ENCODE measurements around the gene ZNF14.
"Not testable (repeated sequence)": the region's sequence is repeated elsewhere in the genome, so short reads cannot be mapped to it uniquely, and the experiment has no call there.

Gene ZNF14

DNA sequence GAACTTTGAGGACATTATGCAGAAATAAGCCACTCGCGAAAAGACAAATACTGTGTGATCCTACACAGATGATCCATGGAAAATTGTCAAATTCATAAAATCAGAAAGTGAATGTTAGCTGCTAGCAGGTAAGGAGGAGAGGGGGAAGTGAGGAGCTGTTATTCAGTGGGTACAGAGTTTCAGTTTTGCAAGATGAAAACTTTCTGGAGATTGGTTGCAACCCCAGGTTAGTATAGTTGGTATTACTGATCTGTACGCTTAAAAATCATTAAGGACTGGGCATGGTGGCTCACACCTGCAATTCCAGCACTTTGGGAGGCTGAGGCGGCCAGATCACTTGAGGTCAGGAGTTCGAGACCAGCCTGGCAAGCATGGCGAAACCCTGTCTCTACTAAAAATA is 46.3 kb downstream of the ZNF14 start:
- TF ChIP-seq, protein P1, sequence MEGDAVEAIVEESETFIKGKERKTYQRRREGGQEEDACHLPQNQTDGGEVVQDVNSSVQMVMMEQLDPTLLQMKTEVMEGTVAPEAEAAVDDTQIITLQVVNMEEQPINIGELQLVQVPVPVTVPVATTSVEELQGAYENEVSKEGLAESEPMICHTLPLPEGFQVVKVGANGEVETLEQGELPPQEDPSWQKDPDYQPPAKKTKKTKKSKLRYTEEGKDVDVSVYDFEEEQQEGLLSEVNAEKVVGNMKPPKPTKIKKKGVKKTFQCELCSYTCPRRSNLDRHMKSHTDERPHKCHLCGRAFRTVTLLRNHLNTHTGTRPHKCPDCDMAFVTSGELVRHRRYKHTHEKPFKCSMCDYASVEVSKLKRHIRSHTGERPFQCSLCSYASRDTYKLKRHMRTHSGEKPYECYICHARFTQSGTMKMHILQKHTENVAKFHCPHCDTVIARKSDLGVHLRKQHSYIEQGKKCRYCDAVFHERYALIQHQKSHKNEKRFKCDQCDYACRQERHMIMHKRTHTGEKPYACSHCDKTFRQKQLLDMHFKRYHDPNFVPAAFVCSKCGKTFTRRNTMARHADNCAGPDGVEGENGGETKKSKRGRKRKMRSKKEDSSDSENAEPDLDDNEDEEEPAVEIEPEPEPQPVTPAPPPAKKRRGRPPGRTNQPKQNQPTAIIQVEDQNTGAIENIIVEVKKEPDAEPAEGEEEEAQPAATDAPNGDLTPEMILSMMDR (IDR thresholded peaks at IDR 0.05; ENCODE audit: borderline replicate concordance, control extremely low read depth, extremely low read depth, insufficient read depth, missing control alignments) = no peak
- in situ Hi-C loops (cut with MboI; ENCODE audit: low sequenced_read_pairs, unreplicated experiment) = no loop called here
- DNase-seq (ENCODE audit: low spot score) = no peak

DNA sequence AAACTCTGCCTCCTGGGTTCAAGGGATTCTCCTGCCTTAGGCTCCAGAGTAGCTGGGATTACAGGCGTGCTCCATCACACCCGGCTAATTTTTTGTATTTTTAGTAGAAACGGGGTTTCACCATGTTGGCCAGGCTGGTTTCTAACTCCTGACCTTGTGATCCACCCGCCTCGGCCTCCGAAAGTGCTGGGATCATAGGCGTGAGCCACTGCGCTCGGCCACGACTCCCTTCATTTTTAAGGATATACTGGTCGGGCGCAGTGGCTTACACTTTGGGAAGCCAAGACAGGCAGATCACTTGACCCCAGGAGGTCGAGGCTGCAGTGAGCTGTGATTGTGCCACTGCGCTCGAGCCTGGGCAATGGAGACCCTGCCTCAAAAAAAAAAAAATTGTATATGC is 46.8 kb downstream of the ZNF14 start:
- in situ Hi-C loops (cut with MboI; ENCODE audit: low sequenced_read_pairs, unreplicated experiment); DNase-seq (ENCODE audit: low spot score): not testable (repeated sequence)

DNA sequence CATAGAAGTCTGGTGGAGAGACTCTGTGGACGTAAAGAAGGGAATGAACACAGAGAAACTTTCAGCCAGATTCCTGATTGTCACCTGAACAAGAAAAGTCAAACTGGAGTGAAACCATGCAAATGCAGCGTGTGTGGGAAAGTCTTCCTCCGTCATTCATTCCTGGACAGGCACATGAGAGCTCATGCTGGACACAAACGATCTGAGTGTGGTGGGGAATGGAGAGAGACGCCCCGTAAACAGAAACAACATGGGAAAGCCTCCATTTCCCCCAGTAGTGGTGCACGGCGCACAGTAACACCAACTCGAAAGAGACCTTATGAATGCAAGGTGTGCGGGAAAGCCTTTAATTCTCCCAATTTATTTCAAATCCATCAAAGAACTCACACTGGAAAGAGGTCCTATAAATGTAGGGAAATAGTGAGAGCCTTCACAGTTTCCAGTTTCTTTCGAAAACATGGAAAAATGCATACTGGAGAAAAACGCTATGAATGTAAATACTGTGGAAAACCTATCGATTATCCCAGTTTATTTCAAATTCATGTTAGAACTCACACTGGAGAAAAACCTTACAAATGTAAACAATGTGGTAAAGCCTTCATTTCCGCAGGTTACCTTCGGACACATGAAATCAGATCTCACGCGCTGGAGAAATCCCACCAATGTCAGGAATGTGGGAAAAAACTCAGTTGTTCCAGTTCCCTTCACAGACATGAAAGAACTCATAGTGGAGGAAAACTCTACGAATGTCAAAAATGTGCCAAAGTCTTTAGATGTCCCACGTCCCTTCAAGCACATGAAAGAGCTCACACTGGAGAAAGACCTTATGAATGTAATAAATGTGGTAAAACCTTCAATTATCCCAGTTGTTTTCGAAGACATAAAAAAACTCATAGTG is 53.5 kb downstream of the ZNF14 start:
- TF ChIP-seq, protein P1 (IDR thresholded peaks at IDR 0.05; ENCODE audit: borderline replicate concordance, control extremely low read depth, extremely low read depth, insufficient read depth, missing control alignments) = no peak
- in situ Hi-C loops (cut with MboI; ENCODE audit: low sequenced_read_pairs, unreplicated experiment) = no loop called here

DNA sequence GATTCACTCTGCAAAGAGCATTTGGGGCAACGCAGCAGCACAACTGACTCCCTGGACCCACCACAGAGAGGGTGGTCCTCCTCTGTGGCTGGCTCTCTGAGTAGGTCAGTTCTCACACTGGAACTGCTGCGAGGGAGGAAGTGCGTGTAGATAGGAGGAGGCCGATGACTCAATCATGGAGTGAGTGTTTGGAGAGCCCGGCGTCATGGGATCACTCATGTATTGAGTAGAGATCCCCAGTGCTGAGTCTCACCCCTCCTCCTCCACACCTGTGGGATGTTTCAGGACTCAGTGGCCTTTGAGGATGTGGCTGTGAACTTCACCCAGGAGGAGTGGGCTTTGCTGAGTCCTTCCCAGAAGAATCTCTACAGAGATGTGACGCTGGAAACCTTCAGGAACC is 55.3 kb downstream of the ZNF14 start:
- DNase-seq (ENCODE audit: low spot score) = no peak
- TF ChIP-seq, protein P1 (IDR thresholded peaks at IDR 0.05; ENCODE audit: borderline replicate concordance, control extremely low read depth, extremely low read depth, insufficient read depth, missing control alignments) = no peak
- in situ Hi-C loops (cut with MboI; ENCODE audit: low sequenced_read_pairs, unreplicated experiment) = no loop called here

More for the DNA sequence above, 53.5 kb downstream of the ZNF14 start:
- no peak for DNase-seq (ENCODE audit: low spot score)

DNA sequence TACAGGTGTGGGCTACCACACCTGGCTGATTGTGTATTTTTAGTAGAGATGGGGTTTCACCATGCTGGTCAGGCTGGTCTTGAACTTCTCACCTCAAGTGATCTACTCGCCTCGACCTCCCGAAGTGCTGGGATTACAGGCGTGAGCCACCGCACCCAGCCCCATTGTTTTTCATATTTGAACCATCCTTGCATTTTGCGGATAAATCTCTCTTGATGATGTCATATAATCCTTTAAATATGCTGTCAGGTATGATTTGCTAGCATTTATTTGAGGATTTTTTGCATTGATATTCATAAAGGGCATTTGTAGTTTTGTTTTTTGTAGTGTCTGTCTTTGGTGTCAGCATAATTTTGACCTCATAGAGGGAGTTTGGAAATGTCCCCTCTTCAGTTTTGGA is 58.6 kb downstream of the ZNF14 start:
- TF ChIP-seq, protein P1 (IDR thresholded peaks at IDR 0.05; ENCODE audit: borderline replicate concordance, control extremely low read depth, extremely low read depth, insufficient read depth, missing control alignments) = no peak
- in situ Hi-C loops (cut with MboI; ENCODE audit: low sequenced_read_pairs, unreplicated experiment) = no loop called here
- DNase-seq (ENCODE audit: low spot score) = no peak

DNA sequence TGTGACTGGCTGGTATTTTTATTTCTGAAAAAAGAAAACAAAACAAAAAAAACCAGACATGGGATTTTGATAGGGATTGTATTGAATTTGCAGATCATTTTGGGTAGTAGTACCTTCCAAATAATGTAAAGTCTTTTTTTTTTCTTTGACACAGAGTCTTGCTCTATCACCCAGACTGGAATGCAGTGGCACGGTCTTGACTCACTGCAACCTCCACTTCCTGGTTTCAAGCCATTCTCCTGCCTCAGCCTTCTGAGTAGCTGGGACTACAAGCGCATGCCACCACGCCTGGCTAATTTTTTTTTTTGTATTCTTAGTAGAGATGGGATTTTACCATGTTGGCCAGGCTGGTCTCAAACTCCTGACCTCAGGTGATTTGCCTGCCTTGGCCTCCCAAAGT is 60.1 kb downstream of the ZNF14 start:
- TF ChIP-seq, protein P1 (IDR thresholded peaks at IDR 0.05; ENCODE audit: borderline replicate concordance, control extremely low read depth, extremely low read depth, insufficient read depth, missing control alignments) = no peak
- in situ Hi-C loops (cut with MboI; ENCODE audit: low sequenced_read_pairs, unreplicated experiment) = no loop called here
- DNase-seq (ENCODE audit: low spot score) = no peak

DNA sequence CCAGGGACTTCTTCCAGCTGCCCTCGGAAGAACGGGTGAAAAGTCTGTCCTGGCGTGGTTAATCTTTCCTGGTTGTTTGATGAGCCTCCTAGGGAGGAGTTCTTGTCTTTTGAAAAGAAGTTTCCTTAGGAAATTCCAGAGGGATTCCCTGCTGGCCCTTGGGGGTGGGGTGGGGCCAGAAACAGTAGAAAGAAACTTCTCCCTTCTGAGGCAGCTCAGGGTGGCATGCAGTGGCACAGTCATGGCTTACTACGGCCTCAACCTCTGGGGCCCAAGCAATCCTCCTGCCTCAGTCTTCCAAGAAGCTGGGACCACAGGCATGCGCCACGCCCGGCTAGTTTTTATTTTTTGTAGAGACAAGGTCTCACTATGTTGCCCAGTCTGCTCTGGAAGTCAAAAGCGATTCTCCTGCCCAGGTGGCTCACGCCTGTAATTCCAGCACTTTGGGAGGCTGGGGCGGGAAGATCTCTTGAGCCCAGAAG is 62.8 kb downstream of the ZNF14 start:
- TF ChIP-seq, protein P1 (IDR thresholded peaks at IDR 0.05; ENCODE audit: borderline replicate concordance, control extremely low read depth, extremely low read depth, insufficient read depth, missing control alignments) = no peak
- in situ Hi-C loops (cut with MboI; ENCODE audit: low sequenced_read_pairs, unreplicated experiment) = no loop called here

More for the DNA sequence above, 62.8 kb downstream of the ZNF14 start:
- no peak for DNase-seq (ENCODE audit: low spot score)

All from GM13976 (cell line).